HG03439 (cell line): ENCODE results near the gene GPR108.

Source experiments
- ATAC-seq: cut with Tn5 transposase; IDR thresholded peaks from one replicate; pipeline ENCODE4 v1.9.1; 2021; ENCODE audit warnings: mild to moderate bottlenecking, moderate library complexity; ENCODE audit not compliant: unreplicated experiment

Gene GPR108

DNA sequence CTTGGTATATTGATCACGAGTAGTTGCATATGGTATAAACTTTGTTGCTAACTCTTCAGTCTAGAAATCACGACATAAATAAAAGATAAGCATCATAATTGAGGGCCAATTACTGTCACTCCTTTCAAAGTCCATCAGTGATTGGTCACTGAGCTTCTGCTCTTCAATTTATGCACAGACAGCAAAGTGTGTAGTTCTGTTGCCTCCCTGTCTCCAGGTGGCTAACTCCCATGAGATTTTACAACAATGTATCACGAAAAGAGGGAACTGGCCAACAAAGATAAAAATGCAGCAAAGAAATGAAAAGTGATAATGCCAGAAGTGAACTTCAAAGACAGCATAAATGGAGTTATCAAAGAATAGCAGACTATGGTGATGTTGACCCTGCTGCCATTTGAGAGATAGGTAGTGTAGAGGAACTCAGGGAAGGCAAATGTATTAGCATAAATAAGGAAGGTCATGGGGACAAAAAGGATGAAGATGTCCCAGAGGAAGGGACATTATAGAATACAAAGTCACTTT lies 54.7 kb downstream of the GPR108 start:
- ATAC-seq = no peak

GRCh38 chr19:6680141-6680540 lies 57.2 kb downstream of the GPR108 start:
- no peak for ATAC-seq
